SU-DHL-6 (cell line): ENCODE measurements around the gene OBP2A.

ENCODE experiments used
- H2AFZ ChIP-seq: fragments of 200-600 bp; sonication (generic); 2 replicates; pipeline ENCODE4 v1.6.1; 2014; ENCODE audit warnings: low read depth, mild to moderate bottlenecking, moderate library complexity, mixed read lengths, antibody characterized with exemption, low read length; ENCODE audit not compliant: severe bottlenecking
- H3F3A ChIP-seq: fragments of 200-600 bp; shearing (Covaris generic); 2 replicates; pipeline ENCODE4 v1.6.0; 2016; ENCODE audit warnings: antibody characterized with exemption, mild to moderate bottlenecking; ENCODE audit not compliant: insufficient read depth
- H3K27ac ChIP-seq: fragments of 200-600 bp; sonication (generic); 2 replicates; pipeline ENCODE4 v1.5.1; 2016; ENCODE audit warnings: low read depth, mild to moderate bottlenecking, low read length, moderate library complexity, mixed read lengths
- H3K27me3 ChIP-seq: fragments of 200-600 bp; sonication (generic), shearing (Covaris generic); 2 replicates; pipeline ENCODE4 v1.6.0; 2014; ENCODE audit warnings: mild to moderate bottlenecking, low read length
- H3K36me3 ChIP-seq: fragments of 200-600 bp; sonication (generic); 2 replicates; pipeline ENCODE4 v1.6.1; 2014; ENCODE audit warnings: mild to moderate bottlenecking, low read length, mixed read lengths
- H3K4me2 ChIP-seq: fragments of 300-600, 200-600 bp; shearing (Covaris generic), sonication (generic); 2 replicates; pipeline ENCODE4 v1.6.0; 2014; ENCODE audit warnings: low read length, low read depth, mild to moderate bottlenecking; ENCODE audit not compliant: poor library complexity, severe bottlenecking
- H3K4me3 ChIP-seq: fragments of 200-600 bp; sonication (generic); 2 replicates; pipeline ENCODE4 v1.5.1; 2014; ENCODE audit warnings: antibody characterized with exemption, low read length, mild to moderate bottlenecking, mixed read lengths; ENCODE audit not compliant: insufficient read depth, poor library complexity, severe bottlenecking
- H3K79me2 ChIP-seq: fragments of 200-600 bp; sonication (generic); 2 replicates; pipeline ENCODE4 v1.6.1; 2014; ENCODE audit warnings: mild to moderate bottlenecking, low read length, moderate library complexity; ENCODE audit not compliant: insufficient read depth
- H3K9ac ChIP-seq: fragments of 200-600 bp; sonication (generic); 2 replicates; pipeline ENCODE4 v1.7.0; 2014; ENCODE audit warnings: mild to moderate bottlenecking, low read length
- H3K9me2 ChIP-seq: fragments of 200-600 bp; sonication (generic); replicated peaks from 2 replicates; pipeline ENCODE4 v1.6.1; 2014; ENCODE audit warnings: low read length; ENCODE audit not compliant: insufficient read depth
- H3K9me3 ChIP-seq: fragments of 200-600 bp; sonication (generic); 2 replicates; pipeline ENCODE4 v1.6.1; 2014; ENCODE audit warnings: low read length, mixed read lengths; ENCODE audit not compliant: insufficient read depth
- H4K20me1 ChIP-seq: fragments of 200-600 bp; sonication (generic); 2 replicates; pipeline ENCODE4 v1.6.1; 2014; ENCODE audit warnings: low read depth, mild to moderate bottlenecking, antibody characterized with exemption, low read length, moderate library complexity, mixed read lengths
- CTCF ChIP-seq: fragments of 200-600 bp; sonication (generic); IDR thresholded peaks from one replicate; pipeline ENCODE4 v1.5.1; 2017; ENCODE audit warnings: antibody characterized with exemption, mild to moderate bottlenecking, low read length, moderate library complexity; ENCODE audit not compliant: insufficient read depth, poor library complexity, severe bottlenecking
- EZH2phosphoT487 ChIP-seq: fragments of 200-600 bp; sonication (generic), shearing (Covaris generic); conservative IDR thresholded peaks from 2 replicates; pipeline ENCODE4 v1.6.1; 2018; ENCODE audit warnings: mild to moderate bottlenecking, antibody characterized with exemption, low read length, moderate library complexity, mixed read lengths

The OBP2A gene

GRCh38 chr9:135563858-135564257 lies 17.9 kb downstream of the OBP2A start:
- no peaks in the 10 kb centered on the region for H3F3A ChIP-seq
- no peaks in the 10 kb centered on the region for H3K79me2 ChIP-seq
- no peak overlapping the region for H3K4me2 ChIP-seq
- no peak for TF ChIP-seq CTCF
- TF ChIP-seq EZH2phosphoT487 = no peak
- H3K36me3 ChIP-seq = no peaks in the 10 kb centered on the region
- no peaks in the 10 kb centered on the region for H4K20me1 ChIP-seq
- H3K27me3 ChIP-seq = no peaks in the 10 kb centered on the region
- H3K27ac ChIP-seq = no peak overlapping the region
- no peak overlapping the region for H3K9ac ChIP-seq
- H3K9me2 ChIP-seq = no peaks in the 10 kb centered on the region
- no peak overlapping the region for H2AFZ ChIP-seq
- no peaks in the 10 kb centered on the region for H3K9me3 ChIP-seq
- no peak overlapping the region for H3K4me3 ChIP-seq

GRCh38 chr9:135565141-135565628 lies 19.3 kb downstream of the OBP2A start:
- TF ChIP-seq EZH2phosphoT487 (no peak), CTCF (no peak)
- Histone ChIP-seq H3K27me3 (no peaks in the 10 kb centered on the region), H3F3A (no peaks in the 10 kb centered on the region), H3K4me3 (no peak overlapping the region), H3K9me3 (no peaks in the 10 kb centered on the region), H3K9me2 (no peaks in the 10 kb centered on the region), H3K27ac (no peak overlapping the region), H3K9ac (no peak overlapping the region), H2AFZ (no peak overlapping the region), H4K20me1 (no peaks in the 10 kb centered on the region), H3K79me2 (no peaks in the 10 kb centered on the region), H3K4me2 (no peak overlapping the region), H3K36me3 (no peaks in the 10 kb centered on the region)

- Histone ChIP-seq H3K27me3 (no peaks in the 10 kb centered on the region), H3K9ac (no peak overlapping the region), H3F3A (no peaks in the 10 kb centered on the region), H2AFZ (no peak overlapping the region), H4K20me1 (no peaks in the 10 kb centered on the region), H3K9me2 (no peaks in the 10 kb centered on the region), H3K79me2 (no peaks in the 10 kb centered on the region), H3K27ac (no peak overlapping the region), H3K9me3 (no peaks in the 10 kb centered on the region), H3K4me2 (no peak overlapping the region), H3K4me3 (no peak overlapping the region), H3K36me3 (no peaks in the 10 kb centered on the region)
- TF ChIP-seq CTCF (no peak), EZH2phosphoT487 (no peak)
These were observed 19.7 kb downstream of the OBP2A start for GRCh38 chr9:135565636-135566035.
